Measurements from ENCODE around the gene TBC1D21.

TBC1D21 gene

DNA sequence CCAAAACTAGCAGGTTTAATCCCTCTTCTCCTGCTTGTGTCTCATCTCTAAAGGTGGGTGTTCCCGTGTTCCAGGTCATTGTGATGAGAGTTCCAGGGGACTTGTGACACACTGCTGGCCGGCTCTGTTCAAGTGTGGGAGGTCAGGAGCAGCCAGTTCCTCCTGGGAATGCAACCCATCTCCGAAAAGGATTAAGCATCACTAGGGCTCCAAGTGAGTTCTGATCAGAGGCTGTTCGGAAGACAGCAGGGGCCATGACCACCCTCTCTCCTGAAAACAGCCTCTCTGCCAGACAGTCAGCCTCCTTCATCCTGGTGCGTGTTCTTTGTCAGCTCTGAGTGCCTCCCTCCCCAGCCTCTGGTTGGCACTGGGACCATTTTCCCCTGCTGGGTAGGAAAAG, at the start of gene TBC1D21:
Gene TBC1D21 (plus strand): TSS at position 109 of the 400 bp plus-strand sequence. CDS start 146 bp downstream, at position 255.
- no peak for DNase-seq (ENCODE audit: low read depth, low spot score)

DNA sequence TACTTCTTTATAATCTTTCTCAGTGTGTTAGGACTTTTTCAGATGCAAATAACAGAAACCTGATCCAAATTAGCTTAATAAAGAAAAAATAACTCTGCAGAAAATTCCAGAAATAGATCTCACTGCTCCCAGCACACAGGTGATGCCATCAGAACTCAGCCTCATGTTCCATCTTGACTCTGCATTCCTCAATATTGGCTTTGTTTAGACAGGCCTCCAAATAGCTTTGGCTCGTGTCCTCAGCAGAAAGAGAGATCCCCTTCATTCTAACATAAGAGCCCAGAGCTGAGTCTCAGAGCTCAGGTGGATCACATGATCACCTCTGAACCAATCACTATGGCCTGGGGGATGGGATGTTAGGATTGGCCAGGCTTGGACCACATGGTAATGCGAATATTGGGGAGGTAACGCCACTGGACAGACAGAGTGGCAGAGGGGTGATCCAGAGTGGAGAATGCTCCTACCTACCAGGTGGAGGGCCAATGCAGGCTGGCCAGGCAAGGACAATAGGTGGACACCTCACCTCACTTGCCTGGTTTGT, 46.6 kb upstream of the TBC1D21 start:
- DNase-seq (ENCODE audit: low read depth, low spot score) = no peak

- no peak for DNase-seq (ENCODE audit: low read depth, low spot score)
Measured at GRCh38 chr15:73829523-73829922, 43.8 kb upstream of the TBC1D21 start.

- DNase-seq (ENCODE audit: low read depth, low spot score) = no peak
Measured at GRCh38 chr15:73832657-73833056, 40.7 kb upstream of the TBC1D21 start.

- DNase-seq (ENCODE audit: low read depth, low spot score) = no peak
Measured at GRCh38 chr15:73836845-73837244, 36.5 kb upstream of the TBC1D21 start.

DNA sequence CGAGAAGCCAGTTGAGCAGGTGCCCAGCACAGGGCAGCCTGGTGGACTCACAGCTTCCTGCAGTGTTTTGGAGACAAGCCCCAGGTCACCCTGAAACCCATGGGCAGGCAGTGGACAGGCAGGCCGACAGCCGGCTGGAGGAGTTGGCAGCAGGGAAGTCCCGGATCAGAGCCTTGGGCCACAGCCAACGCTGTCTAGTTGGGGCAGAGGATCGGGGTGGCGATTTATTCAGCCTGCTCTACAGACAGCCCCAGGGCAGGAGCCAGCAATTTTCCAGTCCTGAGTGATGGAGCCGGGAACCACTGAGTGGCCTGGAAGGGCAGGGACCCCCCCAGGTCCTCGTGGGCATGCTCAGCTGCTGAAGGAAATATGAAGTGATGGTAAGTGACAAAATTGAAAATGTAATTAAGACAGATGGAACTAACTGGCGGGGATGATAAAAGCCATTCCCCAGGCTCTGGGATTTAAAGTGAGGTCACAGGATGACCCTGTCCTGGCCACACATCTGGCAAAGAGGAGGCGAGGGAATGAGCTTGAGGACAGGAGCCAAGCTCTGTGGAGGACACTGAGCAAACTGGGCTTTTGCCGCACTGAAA, 34.4 kb upstream of the TBC1D21 start:
- no peak for DNase-seq (ENCODE audit: low read depth, low spot score)

DNA sequence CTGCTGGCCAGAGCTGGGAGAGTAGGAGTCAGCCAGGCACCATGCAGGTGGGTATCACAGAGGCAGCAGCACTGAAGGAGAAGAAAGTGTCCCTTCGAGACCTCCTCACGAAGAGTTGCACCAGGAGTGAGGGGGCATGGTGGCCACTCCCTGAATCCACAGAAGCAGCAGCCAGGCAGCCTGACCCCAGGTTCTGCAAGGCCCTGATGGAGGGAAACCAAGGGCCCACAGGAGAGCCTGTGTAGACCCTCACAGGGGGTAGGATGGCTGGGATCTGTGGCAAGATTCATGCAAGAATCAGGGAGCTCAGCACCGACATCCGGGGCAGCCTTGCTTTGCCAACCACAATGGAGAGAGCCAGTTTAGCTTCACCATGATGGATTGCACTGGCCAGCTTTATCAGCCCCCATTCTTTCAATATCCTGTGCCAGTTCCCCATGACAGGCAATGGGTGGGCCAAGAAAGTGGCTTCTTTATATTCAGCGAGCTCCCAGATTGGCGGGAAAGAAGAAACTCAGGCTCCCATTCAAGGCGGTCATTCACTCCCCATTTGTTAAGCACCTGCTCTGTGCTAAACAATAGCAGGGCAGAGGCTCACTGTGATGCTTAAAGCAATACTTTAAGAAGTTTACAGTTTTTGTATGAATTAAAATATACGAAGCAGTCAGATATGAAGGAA, 33.5 kb upstream of the TBC1D21 start:
- no peak for DNase-seq (ENCODE audit: low read depth, low spot score)

- no peak for DNase-seq (ENCODE audit: low read depth, low spot score)
Measured at GRCh38 chr15:73840771-73841170, 32.6 kb upstream of the TBC1D21 start.

GRCh38 chr15:73841756-73842725, 31.3 kb upstream of the TBC1D21 start:
- DNase-seq (ENCODE audit: low read depth, low spot score) = no peak

DNA sequence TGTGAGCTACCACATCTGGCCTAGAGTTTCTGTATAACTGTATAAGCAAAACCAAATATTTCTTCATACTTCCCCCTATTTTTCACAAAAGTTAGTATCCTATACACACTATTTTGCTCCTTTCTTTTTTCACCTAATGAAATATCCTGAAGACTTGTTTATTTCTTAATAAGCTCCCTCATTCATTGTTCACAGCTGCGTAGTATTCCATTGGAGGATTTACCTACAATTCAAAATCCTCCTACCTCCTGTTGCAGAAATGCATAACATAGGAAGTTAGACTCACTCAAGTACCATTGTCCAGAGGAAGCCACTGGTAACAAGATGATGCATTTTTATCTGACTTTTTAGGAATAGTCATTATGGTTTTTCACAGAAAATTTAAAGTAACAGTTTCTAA, 29.6 kb upstream of the TBC1D21 start:
- no peak for DNase-seq (ENCODE audit: low read depth, low spot score)

DNA sequence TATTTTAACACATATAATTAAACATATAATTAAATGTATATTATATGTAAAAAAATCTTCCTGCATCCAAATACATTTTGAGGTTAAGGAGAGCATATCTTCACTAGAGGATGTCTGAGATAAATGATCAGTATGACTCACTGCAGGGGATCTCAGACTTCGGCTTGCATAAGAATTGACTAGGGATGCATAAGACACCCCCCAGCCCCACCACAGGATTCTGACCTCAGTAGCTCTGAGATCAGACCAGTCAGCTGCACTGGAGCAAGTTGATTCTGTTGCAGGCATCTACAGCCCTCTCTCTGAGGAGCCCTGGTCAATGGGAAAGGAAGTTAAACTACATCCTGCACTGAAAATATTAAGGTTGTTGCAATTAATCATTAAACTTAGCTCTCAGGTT, 29.0 kb upstream of the TBC1D21 start:
- no peak for DNase-seq (ENCODE audit: low read depth, low spot score)

- no peak for DNase-seq (ENCODE audit: low read depth, low spot score)
Measured at GRCh38 chr15:73845507-73845906, 27.9 kb upstream of the TBC1D21 start.

DNA sequence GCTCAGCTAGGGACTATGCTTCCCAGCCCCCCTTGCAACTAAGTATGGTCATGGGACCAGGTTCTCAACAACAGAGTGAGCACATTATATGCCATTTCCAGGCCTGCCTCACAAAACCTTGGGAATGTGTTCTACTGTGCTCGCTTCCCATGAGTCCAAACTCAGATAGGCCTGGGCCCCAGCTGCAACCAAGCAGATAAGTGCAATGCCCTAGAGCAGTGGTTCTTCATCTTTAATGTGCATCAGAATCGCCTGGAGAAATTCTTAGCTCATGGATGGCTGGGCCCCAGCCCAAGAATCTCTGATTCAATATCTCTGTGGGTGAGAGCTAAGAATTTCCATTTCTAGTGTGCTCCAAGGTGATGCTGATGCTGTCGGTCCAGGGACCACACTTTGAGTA, 27.5 kb upstream of the TBC1D21 start:
- no peak for DNase-seq (ENCODE audit: low read depth, low spot score)

- DNase-seq (ENCODE audit: low read depth, low spot score) = no peak
Measured at GRCh38 chr15:73849641-73850040, 23.7 kb upstream of the TBC1D21 start.

DNA sequence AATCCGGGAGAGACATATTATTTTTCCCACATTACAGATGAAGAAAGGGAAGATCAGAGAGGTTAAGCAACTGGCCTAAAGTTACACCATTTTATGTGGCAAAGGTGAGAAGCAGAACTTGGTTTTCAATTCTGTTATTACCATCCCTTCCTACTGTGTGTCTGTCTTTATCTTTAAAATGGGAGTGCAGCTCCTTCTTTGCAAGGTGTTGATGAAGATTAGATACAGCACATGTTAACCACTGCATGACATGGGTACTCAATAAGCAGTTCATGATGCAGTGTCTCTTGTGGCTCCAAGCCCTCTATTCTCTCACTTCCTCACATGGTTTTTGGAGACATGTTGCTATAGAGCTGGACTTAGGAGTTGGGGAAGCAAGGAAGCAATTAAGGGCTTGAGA, 23.1 kb upstream of the TBC1D21 start:
- no peak for DNase-seq (ENCODE audit: low read depth, low spot score)

GRCh38 chr15:73851689-73852088, 21.7 kb upstream of the TBC1D21 start:
- DNase-seq (ENCODE audit: low read depth, low spot score) = no peak

- no peak for DNase-seq (ENCODE audit: low read depth, low spot score)
Measured at GRCh38 chr15:73852507-73852906, 20.9 kb upstream of the TBC1D21 start.

- DNase-seq (ENCODE audit: low read depth, low spot score) = no peak
Measured at GRCh38 chr15:73854265-73854664, 19.1 kb upstream of the TBC1D21 start.

DNA sequence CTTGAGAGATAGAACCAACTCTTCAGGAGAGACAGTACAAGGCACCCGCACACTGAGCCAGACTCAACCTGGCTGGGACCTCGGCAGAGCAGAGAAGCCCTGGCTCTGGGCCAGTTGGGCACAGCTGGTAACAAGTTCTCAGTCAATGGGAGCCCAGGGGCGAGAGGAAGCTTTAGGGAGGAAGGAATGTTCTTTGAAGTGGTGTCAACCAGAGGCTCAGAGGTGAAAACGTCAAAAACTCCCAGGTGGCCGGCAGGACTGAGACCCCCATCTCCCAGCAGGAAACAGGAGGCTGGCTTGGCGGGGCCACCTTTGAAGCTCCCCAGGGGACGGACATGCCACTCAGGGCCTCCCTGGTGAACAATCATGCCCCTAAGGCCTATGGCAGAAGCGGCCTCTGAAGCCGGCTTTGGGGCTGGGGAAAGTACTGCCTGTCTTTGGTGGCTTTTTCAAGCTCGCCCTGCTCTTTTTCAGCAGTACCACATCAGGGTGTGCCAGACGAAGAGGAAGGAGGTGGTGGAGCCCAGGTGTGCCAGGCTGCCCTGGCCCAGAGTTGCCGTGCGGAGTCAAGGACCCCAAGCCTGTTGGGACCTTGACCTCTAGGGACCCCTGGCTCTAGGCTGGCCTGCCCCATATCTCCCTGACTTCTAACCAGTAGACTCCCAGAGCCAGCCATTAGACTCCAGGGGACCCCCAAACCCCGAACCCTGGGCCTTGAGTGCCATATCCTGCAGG, 16.7 kb upstream of the TBC1D21 start:
- no peak for DNase-seq (ENCODE audit: low read depth, low spot score)

DNA sequence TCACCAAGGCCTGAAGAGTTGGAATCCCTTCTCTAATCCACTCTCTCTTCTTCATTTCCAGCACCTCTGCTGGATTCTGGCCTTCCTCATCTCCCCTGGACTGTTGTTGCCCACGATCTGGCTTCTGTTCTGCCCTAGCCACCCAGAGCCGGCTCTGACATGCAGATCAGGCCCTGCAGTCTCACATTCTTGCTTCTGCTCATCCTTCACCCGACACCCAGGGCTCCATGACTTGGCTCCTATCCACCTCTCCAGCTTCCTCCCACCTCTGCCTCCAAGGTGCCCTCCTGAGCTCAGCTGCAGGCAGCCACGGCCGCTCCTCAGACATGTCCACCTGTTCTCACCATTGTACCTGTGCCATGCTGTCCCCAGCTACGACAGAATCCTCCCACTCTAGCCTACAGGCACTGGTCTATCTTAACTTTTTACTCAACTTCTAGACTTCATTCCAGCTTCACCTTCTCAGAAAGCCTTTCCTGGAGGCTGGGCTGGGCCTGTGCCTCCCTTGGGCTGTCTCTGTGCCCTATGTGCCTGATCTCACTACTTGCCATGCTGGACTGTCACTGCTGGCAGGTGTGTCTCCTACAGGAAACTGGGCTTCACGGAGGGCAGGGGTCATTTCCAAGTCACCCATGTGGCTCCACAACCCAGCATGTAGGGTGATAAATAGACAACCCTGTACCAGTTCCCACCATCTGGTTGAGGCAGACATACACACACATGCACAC, 16.0 kb upstream of the TBC1D21 start:
- no peak for DNase-seq (ENCODE audit: low read depth, low spot score)

GRCh38 chr15:73858062-73858461, 15.3 kb upstream of the TBC1D21 start:
- DNase-seq (ENCODE audit: low read depth, low spot score) = no peak
